Panc1 (cell line): Measurements from ENCODE around the gene DCHS2. TPM values are rescaled to one million over a fixed set of nuclear protein-coding genes. Genes with fewer than 3 reads are reported as not detected.

Experiments used
- ATAC-seq: fragments of 200-7000 bp; cut with Tn5 transposase; 2 replicates; pipeline ENCODE4 v1.9.1; 2020; ENCODE audit warnings: mild to moderate bottlenecking, moderate library complexity
- BruUV-seq: library from RNA; stranded (reverse); fragments of 400-500 nt; replicated peaks from 2 replicates; lab custom pipeline; 2021; lab: Mats Ljungman, UMichigan
- CTCF ChIA-PET: fragments of 300-600 bp; sonication (Branson Sonifier 250); formaldehyde crosslinking; loops from one replicate; lab custom pipeline; 2022; ENCODE audit warnings: antibody characterized with exemption; lab: Charles Lee
- POLR2A ChIA-PET: fragments of 300-600 bp; sonication (Branson Sonifier 250); formaldehyde crosslinking; loops from one replicate; lab custom pipeline; 2022; ENCODE audit warnings: antibody characterized with exemption; lab: Charles Lee
- DNase-seq: peaks from one replicate; pipeline ENCODE4 v3.0.0-alpha.2; 2010; ENCODE audit warnings: low read depth, low spot score
- H3K27ac ChIP-seq: 2 replicates; pipeline ENCODE4 v1.5.1; 2011; ENCODE audit warnings: mild to moderate bottlenecking, low read length, inconsistent platforms
- H3K27me3 ChIP-seq: fragments of 200-500 bp; sonication (Bioruptor generic); 2 replicates; pipeline ENCODE4 v1.6.0; 2014; ENCODE audit warnings: low read length, inconsistent platforms; ENCODE audit not compliant: control insufficient read depth, insufficient read depth
- H3K36me3 ChIP-seq: fragments of 200-500 bp; sonication (Bioruptor generic); 2 replicates; pipeline ENCODE4 v1.5.1; 2014; ENCODE audit warnings: inconsistent platforms, mild to moderate bottlenecking, low read length, moderate library complexity; ENCODE audit not compliant: control insufficient read depth, insufficient read depth
- H3K4me1 ChIP-seq: 2 replicates; pipeline ENCODE4 v1.5.1; 2011; ENCODE audit warnings: inconsistent platforms, mild to moderate bottlenecking, low read length, moderate library complexity; ENCODE audit not compliant: control insufficient read depth, insufficient read depth
- H3K4me3 ChIP-seq, 2 experiments: 2 replicates each; pipeline ENCODE4 v1.5.1; 2011 to 2012; ENCODE audit warnings: low read depth in 2 of 2, low read length in 2 of 2, mild to moderate bottlenecking in 2 of 2, inconsistent platforms in 1 of 2, moderate library complexity in 1 of 2
- H3K9me3 ChIP-seq: fragments of 200-500 bp; sonication (Bioruptor generic); 2 replicates; pipeline ENCODE4 v1.5.1; 2014; ENCODE audit warnings: low read depth, mild to moderate bottlenecking, inconsistent platforms, low read length, moderate library complexity; ENCODE audit not compliant: control insufficient read depth, insufficient read depth
- CTCF ChIP-seq: fragments of 450-650 bp; IDR thresholded peaks from 2 replicates; pipeline ENCODE4 v1.5.1; 2017; ENCODE audit warnings: mild to moderate bottlenecking
- POLR2AphosphoS5 ChIP-seq: IDR thresholded peaks from 2 replicates; pipeline ENCODE4 v1.6.1; 2012; ENCODE audit warnings: mild to moderate bottlenecking, low read depth, low read length, moderate library complexity
- REST ChIP-seq, 2 experiments: IDR thresholded peaks; 2 replicates each; pipeline ENCODE4 v1.6.1; 2011 to 2012; ENCODE audit warnings: low read depth in 2 of 2, control low read depth in 1 of 2, low read length in 1 of 2, mild to moderate bottlenecking in 1 of 2, moderate library complexity in 1 of 2; ENCODE audit not compliant: insufficient read depth in 1 of 2
- SIN3A ChIP-seq: IDR thresholded peaks from 2 replicates; pipeline ENCODE4 v1.6.1; 2012; ENCODE audit warnings: low read depth, mild to moderate bottlenecking, low read length, moderate library complexity, borderline replicate concordance; ENCODE audit not compliant: insufficient read depth
- TCF7L2 ChIP-seq: IDR thresholded peaks from 2 replicates; pipeline ENCODE4 v1.6.1; 2011; ENCODE audit warnings: mild to moderate bottlenecking, low read depth, low read length, inconsistent platforms
- in situ Hi-C: cut with HindIII; loops from 2 replicates; pipeline ENCODE4 v1.10.0; 2016; ENCODE audit warnings: low sequenced_read_pairs, low pct_unique_long_range_greater_than_20kb
- intact Hi-C: fragments of 100-400 bp; cut with micrococcal nuclease; formaldehyde crosslinking; loops from one replicate; pipeline ENCODE4 v1.10.0; 2022; ENCODE audit not compliant: unreplicated experiment
- total RNA-seq: library from RNA; stranded (reverse); gene quantifications from one replicate; pipeline ENCODE4 v1.2.1, GENCODE V29; 2021; ENCODE audit not compliant: unreplicated experiment

DCHS2 gene
- total RNA-seq, 1 experiment from 2014 or later = not detected

GRCh38 chr4:154344686-154345085, 146.9 kb downstream of the DCHS2 start:
- no peak for DNase-seq
- TF ChIP-seq CTCF = no peak
- TF ChIP-seq SIN3A = no peak
- TF ChIP-seq POLR2AphosphoS5 = no peak
- no peak for TF ChIP-seq REST (IDR thresholded peaks at IDR 0.05; ENCODE audit: insufficient read depth in 1 of 2, low read depth in 2 of 2, low read length in 1 of 2)
- no peak for TF ChIP-seq TCF7L2
- intact Hi-C loops (no loop called here), in situ Hi-C loops (no loop called here)
- Histone ChIP-seq H3K27me3 (no peaks in the 10 kb centered on the region), H3K9me3 (no peaks in the 10 kb centered on the region), H3K27ac (no peak overlapping the region), H3K4me3 (no peak overlapping the region), H3K4me1 (no peaks in the 10 kb centered on the region), H3K36me3 (no peaks in the 10 kb centered on the region)
- BruUV-seq = no TSS peak
- no peak for ATAC-seq
- CTCF ChIA-PET = no interaction called here
- POLR2A ChIA-PET = no interaction called here

GRCh38 chr4:154343651-154344050, 147.9 kb downstream of the DCHS2 start:
- H3K4me3 ChIP-seq = no peak overlapping the region
- H3K27ac ChIP-seq = no peak overlapping the region
- no peaks in the 10 kb centered on the region for H3K36me3 ChIP-seq
- in situ Hi-C loops = no loop called here
- TF ChIP-seq POLR2AphosphoS5 (no peak), REST (IDR thresholded peaks at IDR 0.05; ENCODE audit: insufficient read depth in 1 of 2, low read depth in 2 of 2, low read length in 1 of 2) (no peak), TCF7L2 (no peak), CTCF (no peak), SIN3A (no peak)
- DNase-seq (no peak), ATAC-seq (no peak)
- H3K9me3 ChIP-seq = no peaks in the 10 kb centered on the region
- intact Hi-C loops = no loop called here
- no peaks in the 10 kb centered on the region for H3K27me3 ChIP-seq
- no peaks in the 10 kb centered on the region for H3K4me1 ChIP-seq
- BruUV-seq = no TSS peak
- POLR2A ChIA-PET = no interaction called here
- CTCF ChIA-PET = no interaction called here
